Subcutaneous adipose tissue (tissue), 4 donors: ENCODE data around the gene CDON. TPM values are rescaled to one million over a fixed set of nuclear protein-coding genes. Genes with fewer than 3 reads are reported as not detected.

Source experiments
- total RNA-seq, 4 donors: library from RNA; depleted of rRNA; stranded (reverse); fragments of >200 nt; gene quantifications; one replicate each; pipeline ENCODE4 v1.1.0, GENCODE V29; 2016
- TF ChIP-seq, protein P1 (sequence below): fragments of 450-650 bp; IDR thresholded peaks from one replicate; pipeline ENCODE4 v1.5.1; 2016; ENCODE audit warnings: low read depth, mild to moderate bottlenecking, control low read depth, antibody characterized with exemption, moderate library complexity

The CDON gene
- total RNA-seq, 4 donors from 2014 or later, result 16.7 to 30.0 (median 20.3) TPM

DNA sequence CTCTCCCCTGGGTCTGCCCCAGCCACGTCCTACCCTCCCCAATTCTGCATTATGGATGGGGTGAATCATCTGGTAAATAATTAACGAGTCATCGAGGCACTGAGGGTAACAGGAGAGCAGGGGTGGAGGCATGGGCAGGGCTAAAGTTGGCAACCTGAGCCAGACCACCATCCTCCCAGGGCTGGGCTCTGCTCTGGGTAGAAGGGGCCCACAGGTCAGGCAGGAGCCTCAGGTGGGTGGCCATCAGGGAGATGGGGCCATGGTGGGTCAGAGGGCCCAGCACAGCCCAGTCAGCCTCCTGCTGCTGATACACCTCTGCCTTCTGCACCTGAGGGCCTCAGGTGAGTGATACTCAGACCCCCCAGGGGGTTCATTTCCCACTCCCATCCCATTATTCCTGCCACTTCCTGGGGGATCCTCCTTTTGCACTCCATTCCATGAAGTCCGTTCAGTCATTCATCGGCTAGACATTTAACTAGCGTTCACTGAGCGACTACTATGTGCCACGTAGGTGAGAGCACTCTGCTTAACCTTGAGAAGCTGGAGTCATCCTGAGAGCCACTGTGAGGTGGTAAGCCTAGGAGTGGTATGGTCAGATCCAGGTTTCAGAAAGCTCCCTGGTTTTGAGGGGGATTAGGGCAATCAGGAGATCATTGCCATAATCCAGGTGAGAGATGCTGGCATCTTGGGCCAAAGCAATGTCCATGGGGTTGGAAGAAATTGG lies 116.7 kb downstream of the CDON start, which contains the start of gene VSIG10L2:
TSS of gene VSIG10L2 (plus strand) at position 248 of the 724 bp plus-strand sequence. CDS start at position 260, 12 bp downstream.
- TF ChIP-seq, protein P1, sequence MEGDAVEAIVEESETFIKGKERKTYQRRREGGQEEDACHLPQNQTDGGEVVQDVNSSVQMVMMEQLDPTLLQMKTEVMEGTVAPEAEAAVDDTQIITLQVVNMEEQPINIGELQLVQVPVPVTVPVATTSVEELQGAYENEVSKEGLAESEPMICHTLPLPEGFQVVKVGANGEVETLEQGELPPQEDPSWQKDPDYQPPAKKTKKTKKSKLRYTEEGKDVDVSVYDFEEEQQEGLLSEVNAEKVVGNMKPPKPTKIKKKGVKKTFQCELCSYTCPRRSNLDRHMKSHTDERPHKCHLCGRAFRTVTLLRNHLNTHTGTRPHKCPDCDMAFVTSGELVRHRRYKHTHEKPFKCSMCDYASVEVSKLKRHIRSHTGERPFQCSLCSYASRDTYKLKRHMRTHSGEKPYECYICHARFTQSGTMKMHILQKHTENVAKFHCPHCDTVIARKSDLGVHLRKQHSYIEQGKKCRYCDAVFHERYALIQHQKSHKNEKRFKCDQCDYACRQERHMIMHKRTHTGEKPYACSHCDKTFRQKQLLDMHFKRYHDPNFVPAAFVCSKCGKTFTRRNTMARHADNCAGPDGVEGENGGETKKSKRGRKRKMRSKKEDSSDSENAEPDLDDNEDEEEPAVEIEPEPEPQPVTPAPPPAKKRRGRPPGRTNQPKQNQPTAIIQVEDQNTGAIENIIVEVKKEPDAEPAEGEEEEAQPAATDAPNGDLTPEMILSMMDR, result no peak

DNA sequence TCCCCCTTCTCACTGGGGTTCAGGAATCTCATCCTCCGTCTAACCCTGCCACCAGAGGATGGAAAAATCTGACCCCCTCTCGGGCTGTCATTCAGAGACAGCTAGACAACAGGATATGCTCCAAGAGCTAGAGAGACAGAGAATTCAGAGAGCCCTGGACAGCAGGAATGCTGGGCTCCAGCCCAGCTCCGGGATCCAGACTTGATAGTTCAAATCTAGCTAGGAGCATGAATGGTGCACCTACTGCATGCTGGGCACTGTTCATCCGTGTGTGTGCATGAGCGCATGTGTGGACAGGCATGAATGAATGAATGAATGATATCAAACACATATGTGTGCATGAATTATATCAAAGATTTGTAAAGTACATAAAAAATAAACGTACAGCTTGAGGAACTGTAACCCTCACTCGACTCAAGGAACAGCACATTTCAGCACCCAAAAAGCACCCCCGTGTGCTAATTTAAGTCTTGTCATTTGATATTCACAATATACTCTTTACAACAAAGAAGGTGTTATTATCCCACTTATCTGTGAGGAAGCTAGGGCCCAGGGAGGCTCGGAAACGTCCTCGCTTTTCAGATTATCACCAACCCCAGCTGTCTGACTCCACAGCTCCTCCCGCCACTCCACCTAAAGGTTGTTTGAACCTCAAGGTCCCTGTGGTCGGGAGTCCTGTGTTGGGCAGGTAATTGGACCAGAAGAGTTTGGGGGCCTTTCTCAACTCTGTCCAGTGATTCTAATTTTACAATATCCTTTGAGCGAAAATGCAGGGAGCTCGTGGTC lies 117.5 kb downstream of the CDON start:
- TF ChIP-seq, protein P1, result no peak

DNA sequence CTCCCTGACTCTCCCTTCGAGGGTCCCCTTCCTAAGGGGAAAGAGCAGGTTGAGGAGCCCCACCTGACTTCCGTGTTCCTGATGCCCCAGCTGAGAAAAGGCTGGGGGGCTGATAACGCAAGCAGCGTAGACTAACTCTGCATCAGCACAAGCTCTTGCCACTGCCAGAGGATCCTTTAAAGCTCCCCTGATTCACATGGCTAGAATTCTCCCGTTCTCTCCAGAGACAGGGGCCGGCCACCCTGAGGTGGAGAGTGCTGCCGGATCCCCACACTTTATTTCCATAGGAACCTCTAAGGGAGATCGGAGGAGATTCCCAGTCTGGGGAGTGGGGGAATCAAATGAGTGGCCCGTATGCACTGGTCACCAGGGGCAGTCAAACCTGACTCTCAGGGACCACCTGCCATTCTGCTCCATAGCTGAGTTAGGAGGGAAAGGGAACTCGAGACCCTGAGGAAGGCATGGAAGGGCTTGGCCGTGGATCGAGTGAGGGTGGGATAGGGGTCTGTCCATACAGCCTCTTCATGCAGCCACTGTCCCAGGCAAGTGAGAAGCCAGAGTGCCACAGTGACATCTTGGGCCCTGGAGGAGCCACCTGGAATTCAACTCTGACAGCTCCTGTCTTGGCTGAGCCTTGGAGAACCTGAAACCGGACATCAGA lies 118.2 kb downstream of the CDON start:
- TF ChIP-seq, protein P1, result no peak

DNA sequence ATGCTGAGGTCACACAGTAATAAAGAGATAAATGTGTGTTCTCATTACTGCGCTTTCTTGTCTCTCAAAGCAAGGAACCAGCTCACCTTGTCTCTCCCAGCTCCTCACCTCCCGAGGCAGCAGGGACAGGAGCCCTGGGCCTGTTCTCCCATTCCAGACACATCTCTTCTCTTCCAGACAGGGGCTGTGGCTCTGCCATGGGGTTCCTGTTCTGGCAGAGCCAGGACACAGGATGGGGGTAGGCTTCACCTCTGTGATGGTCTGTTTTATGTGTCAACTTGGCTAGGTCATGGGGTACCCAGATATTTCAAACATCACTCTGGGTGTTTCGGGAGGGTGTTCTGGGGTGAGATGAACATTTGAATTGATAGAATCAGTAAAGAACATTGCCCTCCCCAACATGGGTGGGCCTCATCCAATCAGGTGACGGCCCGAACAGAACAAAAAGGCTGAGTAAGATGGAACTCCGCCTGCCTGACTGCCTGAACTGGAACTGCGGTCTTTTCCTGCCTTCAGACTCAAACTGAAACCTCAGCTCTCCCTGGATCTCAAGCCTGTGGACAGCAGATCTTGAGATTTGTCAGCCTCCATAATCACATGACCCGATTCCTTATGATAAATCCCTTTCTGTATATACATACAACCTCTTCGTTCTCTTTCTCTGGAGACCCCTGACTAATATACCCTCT lies 118.9 kb downstream of the CDON start:
- TF ChIP-seq, protein P1, result no peak

DNA sequence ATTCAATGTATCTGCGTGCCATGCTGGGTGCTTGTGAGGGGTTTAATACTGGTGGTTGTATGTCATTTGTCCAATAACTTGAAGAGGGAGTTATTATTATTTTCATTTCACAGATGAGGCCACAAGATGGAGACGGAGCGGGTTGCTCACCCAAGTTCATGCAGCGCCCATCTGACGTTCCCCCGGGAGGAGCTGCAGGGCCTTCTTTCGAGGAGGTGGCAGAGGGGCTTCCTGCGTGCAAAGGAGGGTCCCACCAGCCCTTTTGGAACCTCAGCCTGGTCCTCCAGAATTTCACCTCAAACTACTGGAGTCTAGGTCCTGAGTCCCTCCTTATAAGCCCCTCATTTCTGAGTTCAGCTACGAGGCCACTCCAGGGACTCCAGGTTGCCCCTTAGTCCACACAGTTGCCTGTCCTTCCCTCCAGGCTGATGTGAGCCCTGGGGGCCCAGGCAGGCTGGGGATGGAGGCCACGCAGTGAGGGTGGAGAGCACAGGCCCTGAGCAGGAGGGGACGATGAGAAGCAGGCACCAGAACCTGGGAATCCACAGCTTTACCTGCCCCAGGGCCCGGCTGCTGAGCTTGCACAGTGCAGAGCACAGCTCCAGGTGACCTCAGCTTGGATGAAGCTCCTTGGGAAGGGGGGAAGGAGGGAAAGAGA lies 119.8 kb downstream of the CDON start:
- TF ChIP-seq, protein P1, result no peak

DNA sequence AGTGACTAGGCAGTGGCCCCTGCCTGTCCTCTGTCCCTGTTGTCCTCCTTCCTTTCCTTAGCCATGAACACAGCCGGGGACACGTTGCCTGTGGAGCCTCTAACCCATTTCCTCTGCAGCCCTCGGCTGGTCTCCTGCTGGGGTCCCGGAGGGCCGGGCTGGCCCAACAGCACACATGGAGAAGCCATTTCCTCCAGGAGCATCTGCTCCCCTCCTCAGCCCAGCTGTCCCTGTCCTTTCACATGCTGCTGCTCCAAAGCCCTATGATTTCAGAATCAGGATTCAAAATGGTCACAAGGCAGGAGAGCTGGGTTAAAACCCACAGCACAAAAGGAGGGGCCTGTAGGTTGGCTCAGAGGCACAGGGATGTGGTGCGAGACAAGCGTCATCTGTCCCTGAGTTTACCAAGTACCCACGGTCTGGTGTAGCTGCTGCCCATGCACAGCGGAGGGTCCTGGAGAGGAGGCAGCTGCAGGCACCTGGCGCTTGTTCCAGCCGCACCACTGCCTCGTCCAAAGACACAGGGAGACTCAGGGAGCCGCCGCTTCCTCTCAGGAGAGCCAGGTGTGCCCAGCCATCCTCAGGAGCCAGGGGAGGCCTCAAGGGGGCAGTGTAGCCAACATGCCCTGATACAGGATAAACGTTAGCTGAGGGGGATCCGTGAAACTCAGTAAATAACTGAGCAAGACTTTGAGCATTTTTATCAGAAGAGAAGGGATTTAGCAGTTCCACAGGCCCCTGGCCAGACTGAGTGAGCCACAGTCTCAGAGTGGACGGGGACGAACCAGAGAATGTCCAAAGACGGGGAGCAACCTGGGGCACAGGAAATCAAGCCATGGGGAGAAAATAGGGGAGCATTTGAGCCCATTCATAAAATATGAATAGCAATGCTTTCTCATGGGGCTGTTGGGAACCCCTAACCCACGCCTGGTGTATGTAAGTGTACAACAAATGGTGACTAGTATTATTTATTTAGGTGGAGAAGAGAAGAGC lies 120.8 kb downstream of the CDON start:
- TF ChIP-seq, protein P1, result no peak
